Measurements from ENCODE around the gene TMEM185B. TPM values are rescaled to one million over a fixed set of nuclear protein-coding genes. Genes with fewer than 3 reads are reported as not detected.

TMEM185B gene
- total and polyA plus RNA-seq, 2 experiments from 2014 or later = 32.3 to 40.6 TPM

GRCh38 chr2:120218181-120218580, 5.0 kb downstream of the TMEM185B start:
- Histone ChIP-seq H3K4me3 (no peak overlapping the region), H4K20me1 (ENCODE audit: insufficient read depth) (no peaks in the 10 kb centered on the region), H3K4me1 (ENCODE audit: insufficient read depth) (peaks cover 22% of the 10 kb centered on the region), H3K79me2 (ENCODE audit: insufficient read depth) (peaks cover 37% of the 10 kb centered on the region), H3K27ac (no peak overlapping the region), H3K9me3 (ENCODE audit: low read depth) (no peaks in the 10 kb centered on the region), H3K9me2 (ENCODE audit: insufficient read depth) (no peaks in the 10 kb centered on the region; the same call in 1 of the 2 replicates), H3K9ac (no peak overlapping the region), H3K4me2 (ENCODE audit: unreplicated experiment) (no peak overlapping the region), H3K27me3 (replicated peaks; ENCODE audit: insufficient read depth) (no peaks in the 10 kb centered on the region), H3F3A (ENCODE audit: insufficient read depth) (no peaks in the 10 kb centered on the region), H2AFZ (no peak overlapping the region), H3K36me3 (ENCODE audit: low read depth) (peaks cover 7% of the 10 kb centered on the region; the same call in 1 of the 2 replicates)
- no peak for DNase-seq
- 88 to 93% methylated on average over 5 of the region's 5 CpGs for WGBS, 2 experiments (ENCODE audit: low coverage in 1 of 2, low lambda C conversion rate in 2 of 2, missing lambda C conversion rate in 2 of 2)
- no peak for TF ChIP-seq EZH2 (IDR thresholded peaks at IDR 0.05; ENCODE audit: insufficient read depth, poor library complexity, severe bottlenecking)
- no peak for TF ChIP-seq EZH2phosphoT487 (IDR thresholded peaks at IDR 0.05; ENCODE audit: insufficient read depth, low read depth)
- in situ Hi-C loops (cut with MboI) = no loop called here

GRCh38 chr2:120210270-120210693, 12.9 kb downstream of the TMEM185B start:
- no peak overlapping the region for H2AFZ ChIP-seq
- no peaks in the 10 kb centered on the region for H3K79me2 ChIP-seq (ENCODE audit: insufficient read depth)
- H3K27ac ChIP-seq = no peak overlapping the region
- H3F3A ChIP-seq (ENCODE audit: insufficient read depth) = no peaks in the 10 kb centered on the region
- 80 to 84% methylated on average over 7 to 10 of the region's 10 CpGs for WGBS, 2 experiments (ENCODE audit: low coverage in 1 of 2, low lambda C conversion rate in 2 of 2, missing lambda C conversion rate in 2 of 2)
- no peak overlapping the region for H3K4me2 ChIP-seq (ENCODE audit: unreplicated experiment)
- in situ Hi-C loops (cut with MboI) = no loop called here
- H3K4me3 ChIP-seq = no peak overlapping the region
- DNase-seq = no peak
- no peaks in the 10 kb centered on the region for H3K9me3 ChIP-seq (ENCODE audit: low read depth)
- H4K20me1 ChIP-seq (ENCODE audit: insufficient read depth) = no peaks in the 10 kb centered on the region
- no peaks in the 10 kb centered on the region for H3K9me2 ChIP-seq (ENCODE audit: insufficient read depth)
- no peaks in the 10 kb centered on the region for H3K36me3 ChIP-seq (ENCODE audit: low read depth)
- no peaks in the 10 kb centered on the region for H3K27me3 ChIP-seq (replicated peaks; ENCODE audit: insufficient read depth)
- TF ChIP-seq EZH2 (IDR thresholded peaks at IDR 0.05; ENCODE audit: insufficient read depth, poor library complexity, severe bottlenecking) = no peak
- no peak for TF ChIP-seq EZH2phosphoT487 (IDR thresholded peaks at IDR 0.05; ENCODE audit: insufficient read depth, low read depth)
- H3K4me1 ChIP-seq (ENCODE audit: insufficient read depth) = no peaks in the 10 kb centered on the region
- H3K9ac ChIP-seq = no peak overlapping the region

GRCh38 chr2:120209427-120210269, 13.6 kb downstream of the TMEM185B start:
- TF ChIP-seq EZH2phosphoT487 (IDR thresholded peaks at IDR 0.05; ENCODE audit: insufficient read depth, low read depth) = no peak
- TF ChIP-seq EZH2 (IDR thresholded peaks at IDR 0.05; ENCODE audit: insufficient read depth, poor library complexity, severe bottlenecking) = no peak
- Histone ChIP-seq H3K9me2 (ENCODE audit: insufficient read depth) (no peaks in the 10 kb centered on the region), H2AFZ (no peak overlapping the region), H3K36me3 (ENCODE audit: low read depth) (no peaks in the 10 kb centered on the region), H3F3A (ENCODE audit: insufficient read depth) (no peaks in the 10 kb centered on the region), H3K4me3 (no peak overlapping the region), H3K27ac (no peak overlapping the region), H3K79me2 (ENCODE audit: insufficient read depth) (no peaks in the 10 kb centered on the region), H3K9ac (no peak overlapping the region), H4K20me1 (ENCODE audit: insufficient read depth) (no peaks in the 10 kb centered on the region), H3K4me1 (ENCODE audit: insufficient read depth) (no peaks in the 10 kb centered on the region), H3K27me3 (replicated peaks; ENCODE audit: insufficient read depth) (no peaks in the 10 kb centered on the region), H3K9me3 (ENCODE audit: low read depth) (no peaks in the 10 kb centered on the region), H3K4me2 (ENCODE audit: unreplicated experiment) (no peak overlapping the region)
- no peak for DNase-seq
- 84 to 90% methylated on average over 12 of the region's 12 CpGs for WGBS, 2 experiments (ENCODE audit: low coverage in 1 of 2, low lambda C conversion rate in 2 of 2, missing lambda C conversion rate in 2 of 2)
- in situ Hi-C loops (cut with MboI) = no loop called here

- Histone ChIP-seq H3K4me3 (no peak overlapping the region), H3K9me2 (ENCODE audit: insufficient read depth) (no peaks in the 10 kb centered on the region), H3K79me2 (ENCODE audit: insufficient read depth) (no peaks in the 10 kb centered on the region), H3K27ac (no peak overlapping the region), H3K4me2 (ENCODE audit: unreplicated experiment) (no peak overlapping the region), H4K20me1 (ENCODE audit: insufficient read depth) (no peaks in the 10 kb centered on the region), H3K9ac (no peak overlapping the region), H3K4me1 (ENCODE audit: insufficient read depth) (no peaks in the 10 kb centered on the region), H3K9me3 (ENCODE audit: low read depth) (no peaks in the 10 kb centered on the region), H3K36me3 (ENCODE audit: low read depth) (no peaks in the 10 kb centered on the region), H2AFZ (no peak overlapping the region), H3F3A (ENCODE audit: insufficient read depth) (no peaks in the 10 kb centered on the region), H3K27me3 (replicated peaks; ENCODE audit: insufficient read depth) (no peaks in the 10 kb centered on the region)
- no peak for TF ChIP-seq EZH2 (IDR thresholded peaks at IDR 0.05; ENCODE audit: insufficient read depth, poor library complexity, severe bottlenecking)
- TF ChIP-seq EZH2phosphoT487 (IDR thresholded peaks at IDR 0.05; ENCODE audit: insufficient read depth, low read depth) = no peak
- in situ Hi-C loops (cut with MboI) = no loop called here
- 85 to 89% methylated on average over 10 of the region's 10 CpGs for WGBS, 2 experiments (ENCODE audit: low coverage in 1 of 2, low lambda C conversion rate in 2 of 2, missing lambda C conversion rate in 2 of 2)
- DNase-seq = no peak
Observed at GRCh38 chr2:120208381-120209353, 14.5 kb downstream of the TMEM185B start.

All from GM23248 (cell line).